B cell (primary cell): Measurements from ENCODE around the gene TIMP2. TPM values are rescaled to one million over a fixed set of nuclear protein-coding genes. Genes with fewer than 3 reads are reported as not detected.
"Not testable (repeated sequence)": the region's sequence is repeated elsewhere in the genome, so short reads cannot be mapped to it uniquely, and the experiment has no call there.

ENCODE experiments used
- ATAC-seq: fragments of 200-7000 bp; cut with Tn5 transposase; one replicate; pipeline ENCODE4 v1.10.0; 2021; ENCODE audit warnings: low read depth, mild to moderate bottlenecking, moderate number of reproducible peaks, moderate library complexity
- CTCF ChIA-PET: fragments of 350-600 bp; sonication (Branson Sonifier 250); formaldehyde crosslinking; loops from one replicate; lab custom pipeline; 2021; ENCODE audit warnings: antibody characterized with exemption, inconsistent platforms; lab: Charles Lee
- POLR2A ChIA-PET: fragments of 350-600 bp; sonication (Branson Sonifier 250); formaldehyde crosslinking; loops from one replicate; lab custom pipeline; 2021; ENCODE audit warnings: antibody characterized with exemption; lab: Charles Lee
- DNase-seq: peaks from one replicate; pipeline ENCODE4 v3.0.0; 2013
- H2AFZ ChIP-seq: 2 replicates; pipeline ENCODE4 v1.6.1; 2012; ENCODE audit warnings: mild to moderate bottlenecking, low read depth, low read length; ENCODE audit not compliant: insufficient read depth, poor library complexity, severe bottlenecking
- H3K27ac ChIP-seq, 2 donors: 1 replicate in 1 of 2; 2 replicates in 1 of 2; pipeline ENCODE4 v1.5.1; 2012 to 2013; ENCODE audit warnings: low read length in 2 of 2, mild to moderate bottlenecking in 2 of 2, moderate library complexity in 1 of 2
- H3K27me3 ChIP-seq, 4 experiments: fragments of 200-600 bp in 1 of 4; sonication (generic) in 1 of 4; replicated peaks in 1 of 4; 1 replicate in 2 of 4; 2 replicates in 2 of 4; pipeline versions ENCODE4 v1.6.1 to v1.7.0; 2013 to 2016; ENCODE audit warnings: low read length in 3 of 4, mild to moderate bottlenecking in 2 of 4, mixed read lengths in 1 of 4, moderate library complexity in 1 of 4; ENCODE audit not compliant: insufficient read depth in 4 of 4, control insufficient read depth in 3 of 4; ENCODE audit errors: control extremely low read depth in 1 of 4
- H3K36me3 ChIP-seq, 2 experiments: replicated peaks in 1 of 2; 1 replicate in 1 of 2; 2 replicates in 1 of 2; pipeline versions ENCODE4 v1.6.1 to v1.7.1; 2013; ENCODE audit warnings: low read length in 1 of 2; ENCODE audit not compliant: insufficient read depth in 2 of 2, control insufficient read depth in 1 of 2; ENCODE audit errors: control extremely low read depth in 1 of 2, extremely low read depth in 1 of 2
- H3K4me1 ChIP-seq, 2 donors: fragments of 200-600 bp in 1 of 2; sonication (generic) in 1 of 2; 1 replicate in 1 of 2; 2 replicates in 1 of 2; pipeline versions ENCODE4 v1.5.1 to v1.6.1; 2013 to 2017; ENCODE audit warnings: low read length in 2 of 2; ENCODE audit not compliant: control insufficient read depth in 2 of 2, insufficient read depth in 2 of 2
- H3K4me2 ChIP-seq: replicated peaks from 2 replicates; pipeline ENCODE3; 2012; ENCODE audit warnings: mild to moderate bottlenecking, low read depth, low read length; ENCODE audit not compliant: poor library complexity, severe bottlenecking
- H3K4me3 ChIP-seq, 5 experiments: fragments of 200-600 bp in 1 of 5; sonication (generic) in 1 of 5; 1 replicate in 3 of 5; 2 replicates in 2 of 5; pipeline versions ENCODE4 v1.5.1 to v1.7.0; 2011 to 2016; ENCODE audit warnings: low read length in 4 of 5, mild to moderate bottlenecking in 4 of 5, low read depth in 2 of 5, control low read depth in 1 of 5, moderate library complexity in 1 of 5; ENCODE audit not compliant: insufficient read depth in 1 of 5; ENCODE audit errors: control extremely low read depth in 1 of 5, extremely low read depth in 1 of 5
- H3K79me2 ChIP-seq: fragments of 200-600 bp; sonication (generic); one replicate; pipeline ENCODE4 v1.6.0; 2016; ENCODE audit warnings: low read length; ENCODE audit not compliant: control insufficient read depth, insufficient read depth
- H3K9ac ChIP-seq: fragments of 200-600 bp; sonication (generic); 2 replicates; pipeline ENCODE4 v1.6.1; 2017; ENCODE audit warnings: mild to moderate bottlenecking, low read length, moderate library complexity
- H3K9me3 ChIP-seq, 3 donors: one replicate each; pipeline versions ENCODE4 v1.6.1 to v1.7.1; 2013; ENCODE audit warnings: low read length in 2 of 3; ENCODE audit not compliant: control insufficient read depth in 2 of 3, insufficient read depth in 1 of 3; ENCODE audit errors: control extremely low read depth in 1 of 3
- H4K20me1 ChIP-seq: 2 replicates; pipeline ENCODE4 v1.6.0; 2012; ENCODE audit warnings: mild to moderate bottlenecking, low read length; ENCODE audit not compliant: insufficient read depth, control insufficient read depth, poor library complexity, severe bottlenecking
- H3K27ac Mint-ChIP-seq: one replicate; pipeline ENCODE4 v1.8.0; 2021; ENCODE audit warnings: mixed read lengths
- H3K27me3 Mint-ChIP-seq: one replicate; pipeline ENCODE4 v1.8.0; 2021; ENCODE audit warnings: mixed read lengths
- H3K4me1 Mint-ChIP-seq: one replicate; pipeline ENCODE4 v1.8.0; 2021; ENCODE audit warnings: mixed read lengths
- H3K4me3 Mint-ChIP-seq: one replicate; pipeline ENCODE4 v1.8.0; 2021; ENCODE audit warnings: mixed read lengths
- H3K9me3 Mint-ChIP-seq: one replicate; pipeline ENCODE4 v1.8.0; 2022; ENCODE audit warnings: mixed read lengths; ENCODE audit not compliant: insufficient read depth
- CTCF ChIP-seq: fragments of 200-600 bp; IDR thresholded peaks from one replicate; pipeline ENCODE4 v1.8.0; 2022; ENCODE audit warnings: antibody characterized with exemption, mild to moderate bottlenecking
- EZH2 ChIP-seq: IDR thresholded peaks from 2 replicates; pipeline ENCODE4 v1.6.1; 2012; ENCODE audit warnings: borderline replicate concordance, low read depth, mild to moderate bottlenecking, moderate library complexity, low read length; ENCODE audit not compliant: insufficient read depth, poor library complexity, severe bottlenecking
- WGBS: methylation state at CpG from one replicate; pipeline ENCODE4 v1.1.5; 2013; ENCODE audit warnings: missing lambda C conversion rate; ENCODE audit not compliant: insufficient coverage; 5-methylcytosine and 5-hydroxymethylcytosine counted together
- intact Hi-C: fragments of 100-400 bp; cut with micrococcal nuclease; formaldehyde crosslinking; loops from one replicate; pipeline ENCODE4 v1.10.0; 2022
- polyA plus RNA-seq: library from polyadenylated mRNA; depleted of rRNA; stranded (reverse); fragments of >200 nt; gene quantifications from 2 replicates; pipeline ENCODE4 v1.2.3, GENCODE V29; 2012
- total RNA-seq, 2 donors: library from RNA; stranded (reverse); fragments of 120-200 nt in 1 of 2; gene quantifications; 1 replicate in 1 of 2; 2 replicates in 1 of 2; pipeline versions ENCODE4 v1.2.3 to v1.2.4, GENCODE V29; 2013 to 2022

TIMP2 gene
- total and polyA plus RNA-seq, 2 donors (not counting 1 experiment from before 2014, with no cell fraction given): 4.8 to 10.0 TPM

- no peak overlapping the region for H3K9ac ChIP-seq
- peaks cover 28% of the 10 kb centered on the region for H3K4me1 Mint-ChIP-seq
- H3K27ac ChIP-seq: no peak overlapping the region
- ChIA-PET CTCF (interaction anchor here (3.0 kb wide), 1 partner anchor 12 kb away, joined by 14 read pairs; no protein-coding TSS in a partner anchor), POLR2A (no interaction called here)
- H4K20me1 ChIP-seq: no peaks in the 10 kb centered on the region
- peak overlapping the region; percentile 34 for H3K4me3 Mint-ChIP-seq
- H3K4me2 ChIP-seq: no peak overlapping the region
- no peak overlapping the region for H3K4me3 ChIP-seq
- intact Hi-C loops: no loop called here
- peaks cover 20 to 27% of the 10 kb centered on the region in 2 donors for H3K4me1 ChIP-seq
- H3K27me3 ChIP-seq: peaks cover 0 to 5% (median 0%) of the 10 kb centered on the region in 4 experiments
- DNase-seq (no peak), ATAC-seq (no peak)
- TF ChIP-seq EZH2 (no peak), CTCF (no peak)
- H3K9me3 ChIP-seq: no peaks in the 10 kb centered on the region
- H3K27ac Mint-ChIP-seq: peak overlapping the region; percentile 32
- peaks cover 4% of the 10 kb centered on the region for H3K79me2 ChIP-seq
- 93% methylated on average over 15 of the region's 15 CpGs for WGBS
- no peaks in the 10 kb centered on the region for H3K9me3 Mint-ChIP-seq
- peaks cover 20% of the 10 kb centered on the region for H3K27me3 Mint-ChIP-seq
- H2AFZ ChIP-seq: no peak overlapping the region
- no peaks in the 10 kb centered on the region for H3K36me3 ChIP-seq
These were observed 46.9 kb downstream of the TIMP2 start for GRCh38 chr17:78878261-78878660.

GRCh38 chr17:78876954-78877517 lies 48.2 kb downstream of the TIMP2 start:
- peaks cover 15% of the 10 kb centered on the region for H3K27me3 Mint-ChIP-seq
- CTCF ChIA-PET: interaction anchor here (3.0 kb wide), 1 partner anchor 11 kb away, joined by 14 read pairs; no protein-coding TSS in a partner anchor
- H2AFZ ChIP-seq, ATAC-seq, H3K9me3 ChIP-seq, H3K4me2 ChIP-seq, H3K27me3 ChIP-seq, H3K9ac ChIP-seq, H3K36me3 ChIP-seq, intact Hi-C loops, H4K20me1 ChIP-seq, H3K4me3 ChIP-seq, H3K27ac ChIP-seq, H3K4me3 Mint-ChIP-seq, H3K27ac Mint-ChIP-seq, H3K79me2 ChIP-seq, H3K9me3 Mint-ChIP-seq, DNase-seq: not testable (repeated sequence)
- H3K4me1 Mint-ChIP-seq: peaks cover 19% of the 10 kb centered on the region
- WGBS: 81% methylated on average over 5 of the region's 8 CpGs
- POLR2A ChIA-PET: interaction anchor here (0.6 kb wide), 1 partner anchor 132 kb away, joined by 4 read pairs; the partner anchor contains the start of gene CANT1
- H3K4me1 ChIP-seq: peaks cover 9 to 16% of the 10 kb centered on the region in 2 donors
